Gastrocnemius medialis (tissue), 4 donors: ENCODE data around the gene MMP14.

Source experiments
- CTCF ChIP-seq, 5 experiments: fragments of 450-650 bp in 3 of 5; fragments of 200-600 bp in 2 of 5; sonication (generic) in 2 of 5; IDR thresholded peaks in 4 of 5; conservative IDR thresholded peaks in 1 of 5; 1 replicate in 4 of 5; 2 replicates in 1 of 5; pipeline ENCODE4 v1.5.1; 2016 to 2019; ENCODE audit warnings: antibody characterized with exemption in 5 of 5, mild to moderate bottlenecking in 3 of 5, moderate library complexity in 3 of 5
- POLR2A ChIP-seq, 2 donors: fragments of 450-650 bp; IDR thresholded peaks; one replicate each; pipeline ENCODE4 v1.6.1; 2017; ENCODE audit warnings: antibody characterized with exemption in 2 of 2, mild to moderate bottlenecking in 2 of 2, moderate library complexity in 2 of 2

GRCh38 chr14:22882529-22883172 lies 46.3 kb downstream of the MMP14 start:
- no peak for TF ChIP-seq CTCF (IDR thresholded peaks at IDR 0.05 in 4 of 5, conservative IDR thresholded peaks at IDR 0.05 in 1 of 5)
- no peak for TF ChIP-seq POLR2A (IDR thresholded peaks at IDR 0.05)
